ENCODE data around the gene PDCD4. TPM values are rescaled to one million over a fixed set of nuclear protein-coding genes. Genes with fewer than 3 reads are reported as not detected.
A peak's percentile ranks its signal among the peaks of the same experiment; 100 is the strongest.

Gene PDCD4
- total and polyA plus RNA-seq, 9 of the 15 experiments (the other 6 are each of a cell fraction or from before 2014, with no cell fraction given): 12.9 to 44.1 (median 33.7) TPM

GRCh38 chr10:110892602-110893288 lies 21.0 kb downstream of the PDCD4 start (continued):
- TF ChIP-seq ZNF324 (CRISPR knock-in tag; IDR thresholded peaks at IDR 0.05): no peak
- TF ChIP-seq ZNF518B (CRISPR knock-in tag; IDR thresholded peaks at IDR 0.05): no peak
- TF ChIP-seq NFXL1 (CRISPR knock-in tag; IDR thresholded peaks at IDR 0.05): no peak
- TF ChIP-seq GTF2E2 (tag; IDR thresholded peaks at IDR 0.05): no peak

GRCh38 chr10:110893559-110894179 lies 21.9 kb downstream of the PDCD4 start:
- in situ Hi-C loops (cut with MboI) (loop anchor here (10.0 to 25.0 kb wide), 2 partner anchors 89 to 281 kb away; no protein-coding TSS in a partner anchor), intact Hi-C loops (cut with micrococcal nuclease) (loop anchor here (2.0 to 5.0 kb wide), 3 partner anchors 71 to 147 kb away; no protein-coding TSS in a partner anchor)
- peak in 2 of 4 experiments; percentile 30 to 37 for DNase-seq (ENCODE audit: extremely low read depth in 1 of 4, low spot score in 3 of 4)
- Histone ChIP-seq H3K27ac (ENCODE audit: extremely low read depth, low read depth, low read length) (no peak overlapping the region), H2AFZ (ENCODE audit: low read depth, low read length) (no peak overlapping the region), H4K20me1 (replicated peaks; ENCODE audit: control insufficient read depth, insufficient read depth, low read length) (no peaks in the 10 kb centered on the region), H3K4me2 (ENCODE audit: insufficient read depth, low read length) (no peak overlapping the region), H3K9me1 (ENCODE audit: control insufficient read depth, insufficient read depth, low read length) (no peaks in the 10 kb centered on the region), H3K4me1 (replicated peaks in 1 of 2; ENCODE audit: control insufficient read depth in 2 of 2, insufficient read depth in 2 of 2, low read length in 2 of 2) (no peaks in the 10 kb centered on the region), H3K79me2 (ENCODE audit: control insufficient read depth, insufficient read depth, low read length) (no peaks in the 10 kb centered on the region), H3K27me3 (ENCODE audit: control insufficient read depth in 2 of 2, insufficient read depth in 2 of 2, low read length in 2 of 2) (no peaks in the 10 kb centered on the region), H3K9me3 (replicated peaks; ENCODE audit: control insufficient read depth, insufficient read depth, low read depth, low read length) (no peaks in the 10 kb centered on the region), H3K36me3 (ENCODE audit: control insufficient read depth, insufficient read depth, low read length) (peaks cover 24% of the 10 kb centered on the region; the same call in 2 of the 3 replicates), H3K9ac (ENCODE audit: insufficient read depth in 1 of 2, low read depth in 2 of 2, low read length in 2 of 2) (no peak overlapping the region), H3K4me3 (no peak overlapping the region)
- ChIA-PET POLR2A (interaction anchor here (1.1 to 1.6 kb wide), 3 partner anchors 9 to 75 kb away, joined by 3 to 5 read pairs (median 3); no protein-coding TSS in a partner anchor), CTCF (ENCODE audit: low intra/inter-chr PET ratio) (interaction anchor here (0.7 to 1.3 kb wide), 2 partner anchors 91 to 102 kb away, joined by 3 to 4 read pairs; no protein-coding TSS in a partner anchor)
- WGBS (ENCODE audit: insufficient coverage, low coverage, missing lambda C conversion rate): 20% methylated on average over 4 of the region's 4 CpGs
- FAIRE-seq: peak; percentile 26
- ATAC-seq: peak; percentile 82
- BruUV-seq (replicated peaks): no TSS peak
- no peak for TF ChIP-seq POLR3G (IDR thresholded peaks at IDR 0.05; ENCODE audit: extremely low read depth, insufficient read length, insufficient replicate concordance)
- no peak for TF ChIP-seq ZFPM2 (CRISPR knock-in tag; IDR thresholded peaks at IDR 0.05)
- no peak for TF ChIP-seq ZNF583 (CRISPR knock-in tag; IDR thresholded peaks at IDR 0.05)
- peak; percentile 30 to 49 (median 43); a peak in 4 of 6 replicates for TF ChIP-seq CTCF (IDR thresholded peaks at IDR 0.05 in 2 of 3, conservative IDR thresholded peaks at IDR 0.05 in 1 of 3; ENCODE audit: insufficient read depth in 2 of 3, low read depth in 1 of 3, low read length in 3 of 3)
- no peak for TF ChIP-seq MIER1 (IDR thresholded peaks at IDR 0.05; ENCODE audit: low read depth)
- TF ChIP-seq LEF1 (IDR thresholded peaks at IDR 0.05): no peak
- TF ChIP-seq SMC3 (conservative IDR thresholded peaks at IDR 0.05; ENCODE audit: insufficient read depth, low read depth, low read length): 0 out of 2 replicates have a peak, but pooled peaks have one; percentile 7
- no peak for TF ChIP-seq ARID3B (CRISPR knock-in tag; IDR thresholded peaks at IDR 0.05; ENCODE audit: borderline replicate concordance)
